H1 (cell line): Measurements from ENCODE around the gene FOSB. TPM values are rescaled to one million over a fixed set of nuclear protein-coding genes. Genes with fewer than 3 reads are reported as not detected.

Experiments used
- CTCF ChIA-PET: fragments of 300-600 bp; sonication (Branson Sonifier 250); formaldehyde crosslinking; loops from one replicate; lab custom pipeline; 2021; ENCODE audit not compliant: partially characterized antibody; lab: Charles Lee
- POLR2A ChIA-PET: fragments of 300-600 bp; sonication (Branson Sonifier 250); formaldehyde crosslinking; loops from one replicate; lab custom pipeline; 2021; ENCODE audit warnings: inconsistent platforms; ENCODE audit not compliant: partially characterized antibody; lab: Charles Lee
- DNase-seq, 2 experiments: peaks; one replicate each; pipeline versions ENCODE4 v3.0.0 to v3.0.0-alpha.2; 2010 to 2022; ENCODE audit warnings: low spot score in 2 of 2, low read depth in 1 of 2, mixed read lengths in 1 of 2
- FAIRE-seq: peaks from 2 replicates; lab custom pipeline; 2011; peaks lifted over from hg19 to GRCh38; lab: Jason Lieb, UNC
- H2AFZ ChIP-seq: 2 replicates; pipeline ENCODE4 v1.8.1; 2012; ENCODE audit warnings: low read length, inconsistent platforms
- H2AK5ac ChIP-seq: 2 replicates; pipeline ENCODE4 v1.6.1; 2013; ENCODE audit warnings: low read depth, low read length
- H2BK120ac ChIP-seq: replicated peaks from 2 replicates; pipeline ENCODE3; 2013; ENCODE audit warnings: low read depth, low read length, inconsistent platforms
- H2BK12ac ChIP-seq: 2 replicates; pipeline ENCODE4 v1.6.1; 2013; ENCODE audit warnings: low read depth, low read length
- H2BK15ac ChIP-seq: 2 replicates; pipeline ENCODE4 v1.6.1; 2013; ENCODE audit warnings: low read length
- H2BK20ac ChIP-seq: 2 replicates; pipeline ENCODE4 v1.6.1; 2013; ENCODE audit warnings: low read length
- H2BK5ac ChIP-seq: 2 replicates; pipeline ENCODE4 v1.6.1; 2013; ENCODE audit warnings: low read depth, low read length
- H3K14ac ChIP-seq: 2 replicates; pipeline ENCODE4 v1.6.1; 2013; ENCODE audit warnings: inconsistent platforms; ENCODE audit not compliant: insufficient read length
- H3K18ac ChIP-seq: 2 replicates; pipeline ENCODE4 v1.6.1; 2013; ENCODE audit warnings: low read length; ENCODE audit errors: extremely low read depth
- H3K23ac ChIP-seq: 2 replicates; pipeline ENCODE4 v1.6.1; 2013; ENCODE audit warnings: inconsistent platforms; ENCODE audit not compliant: insufficient read length
- H3K23me2 ChIP-seq: 2 replicates; pipeline ENCODE4 v1.6.1; 2013; ENCODE audit warnings: low read depth, low read length
- H3K27ac ChIP-seq: 2 replicates; pipeline ENCODE4 v1.6.1; 2011; ENCODE audit warnings: low read depth, low read length, inconsistent platforms
- H3K27me3 ChIP-seq, 4 experiments: replicated peaks in 1 of 4; 1 replicate in 1 of 4; 2 replicates in 3 of 4; pipeline versions ENCODE4 v1.6.1 to v1.8.1; 2011 to 2013; ENCODE audit warnings: low read length in 3 of 4, mild to moderate bottlenecking in 3 of 4, inconsistent platforms in 2 of 4, mixed read lengths in 2 of 4, moderate library complexity in 1 of 4; ENCODE audit not compliant: control insufficient read depth in 3 of 4, insufficient read depth in 3 of 4; ENCODE audit errors: extremely low read depth in 1 of 4
- H3K36me3 ChIP-seq, 4 experiments: 2 replicates each; pipeline versions ENCODE4 v1.6.1 to v1.8.1; 2011 to 2013; ENCODE audit warnings: mild to moderate bottlenecking in 4 of 4, low read length in 3 of 4, moderate library complexity in 2 of 4, control low read depth in 1 of 4, inconsistent platforms in 1 of 4; ENCODE audit not compliant: insufficient read depth in 4 of 4, control insufficient read depth in 2 of 4
- H3K4ac ChIP-seq: replicated peaks from 2 replicates; pipeline ENCODE3; 2013; ENCODE audit warnings: low read length, low read depth, mixed read lengths, inconsistent platforms; ENCODE audit not compliant: insufficient read length
- H3K4me1 ChIP-seq, 4 experiments: replicated peaks in 1 of 4; 1 replicate in 1 of 4; 2 replicates in 3 of 4; pipeline versions ENCODE4 v1.6.1 to v1.8.1; 2011 to 2013; ENCODE audit warnings: low read length in 3 of 4, inconsistent platforms in 2 of 4, mixed read lengths in 1 of 4; ENCODE audit not compliant: insufficient read depth in 4 of 4, control insufficient read depth in 3 of 4
- H3K4me2 ChIP-seq, 2 experiments: 2 replicates each; pipeline versions ENCODE4 v1.6.1 to v1.8.1; 2011 to 2013; ENCODE audit warnings: low read depth in 2 of 2, low read length in 2 of 2, control low read depth in 1 of 2, inconsistent platforms in 1 of 2, mild to moderate bottlenecking in 1 of 2; ENCODE audit not compliant: insufficient read depth in 1 of 2
- H3K4me3 ChIP-seq, 4 experiments: fragments of 200-600, 300-600 bp in 1 of 4; sonication (generic), shearing (Covaris generic), sonication (Bioruptor Twin) in 1 of 4; 2 replicates each; pipeline versions ENCODE4 v1.5.1 to v1.8.1; 2011 to 2016; ENCODE audit warnings: low read length in 4 of 4, low read depth in 3 of 4, control low read depth in 2 of 4, inconsistent platforms in 2 of 4, mild to moderate bottlenecking in 2 of 4, mixed read lengths in 1 of 4, moderate library complexity in 1 of 4; ENCODE audit not compliant: insufficient read depth in 2 of 4; ENCODE audit errors: extremely low read depth in 1 of 4
- H3K56ac ChIP-seq: replicated peaks from 2 replicates; pipeline ENCODE3; 2013; ENCODE audit warnings: low read depth, mild to moderate bottlenecking, mixed read lengths, low read length, inconsistent platforms; ENCODE audit not compliant: insufficient read length
- H3K79me1 ChIP-seq: 2 replicates; pipeline ENCODE4 v1.6.1; 2013; ENCODE audit warnings: low read depth, low read length, control low read depth
- H3K79me2 ChIP-seq, 2 experiments: 2 replicates each; pipeline versions ENCODE4 v1.6.1 to v1.8.1; 2012 to 2013; ENCODE audit warnings: low read length in 2 of 2, mild to moderate bottlenecking in 2 of 2, inconsistent platforms in 1 of 2; ENCODE audit not compliant: insufficient read depth in 2 of 2, control insufficient read depth in 1 of 2
- H3K9ac ChIP-seq, 4 experiments: replicated peaks in 1 of 4; 1 replicate in 1 of 4; 2 replicates in 3 of 4; pipeline versions ENCODE4 v1.6.1 to v1.8.1; 2011 to 2013; ENCODE audit warnings: low read depth in 3 of 4, low read length in 3 of 4, control low read depth in 2 of 4, mild to moderate bottlenecking in 2 of 4, moderate library complexity in 2 of 4, inconsistent platforms in 1 of 4; ENCODE audit errors: extremely low read depth in 1 of 4
- H3K9me3 ChIP-seq, 2 experiments: 2 replicates each; pipeline versions ENCODE4 v1.6.1 to v1.8.1; 2012 to 2013; ENCODE audit warnings: mild to moderate bottlenecking in 2 of 2, moderate library complexity in 2 of 2, control low read depth in 1 of 2, inconsistent platforms in 1 of 2, low read depth in 1 of 2, low read length in 1 of 2, mixed read lengths in 1 of 2; ENCODE audit not compliant: insufficient read depth in 2 of 2
- H4K20me1 ChIP-seq, 2 experiments: replicated peaks in 1 of 2; 2 replicates each; pipeline versions ENCODE3 to v1.8.1; 2011 to 2013; ENCODE audit warnings: inconsistent platforms in 2 of 2, low read length in 2 of 2, mild to moderate bottlenecking in 1 of 2; ENCODE audit not compliant: insufficient read depth in 2 of 2, control insufficient read depth in 1 of 2
- H4K5ac ChIP-seq: 2 replicates; pipeline ENCODE4 v1.6.1; 2013; ENCODE audit warnings: low read length, low read depth, mixed read lengths, inconsistent platforms; ENCODE audit not compliant: insufficient read length
- H4K8ac ChIP-seq: 2 replicates; pipeline ENCODE4 v1.8.0; 2013; ENCODE audit warnings: mild to moderate bottlenecking, moderate library complexity, low read length, inconsistent platforms; ENCODE audit not compliant: insufficient read depth; ENCODE audit errors: extremely low read depth
- H4K91ac ChIP-seq: replicated peaks from 2 replicates; pipeline ENCODE3; 2013; ENCODE audit warnings: low read length, mixed read lengths, inconsistent platforms; ENCODE audit not compliant: insufficient read length
- ATF3 ChIP-seq: IDR thresholded peaks from 2 replicates; pipeline ENCODE4 v1.6.1; 2011; ENCODE audit warnings: low read depth, mild to moderate bottlenecking, low read length; ENCODE audit not compliant: insufficient read depth
- BACH1 ChIP-seq: IDR thresholded peaks from 2 replicates; pipeline ENCODE4 v1.6.1; 2012; ENCODE audit warnings: low read length, improper control_type of control experiment
- CBX5 ChIP-seq: fragments of 300-800, 300-1000 bp; sonication (generic); IDR thresholded peaks from 2 replicates; pipeline ENCODE4 v1.7.1; 2016; ENCODE audit warnings: antibody characterized with exemption, low read length, low read depth
- CEBPB ChIP-seq: IDR thresholded peaks from 2 replicates; pipeline ENCODE4 v1.6.1; 2012; ENCODE audit warnings: low read depth, low read length
- E2F6 ChIP-seq: IDR thresholded peaks from 2 replicates; pipeline ENCODE4 v1.6.1; 2012; ENCODE audit warnings: inconsistent platforms
- EGR1 ChIP-seq: IDR thresholded peaks from 2 replicates; pipeline ENCODE4 v1.6.1; 2011; ENCODE audit warnings: low read depth, low read length, borderline replicate concordance
- EZH2 ChIP-seq: fragments of 200-600 bp; sonication (generic); IDR thresholded peaks from 2 replicates; pipeline ENCODE4 v1.7.1; 2012; ENCODE audit warnings: low read depth, mild to moderate bottlenecking, moderate library complexity, low read length, inconsistent platforms; ENCODE audit not compliant: severe bottlenecking
- POLR2AphosphoS5 ChIP-seq: IDR thresholded peaks from 2 replicates; pipeline ENCODE4 v1.6.1; 2011; ENCODE audit warnings: low read depth, low read length
- POU5F1 ChIP-seq: IDR thresholded peaks from 2 replicates; pipeline ENCODE4 v1.6.1; 2011; ENCODE audit warnings: low read depth, mild to moderate bottlenecking, low read length, moderate library complexity
- RAD21 ChIP-seq, 2 experiments: IDR thresholded peaks in 1 of 2; conservative IDR thresholded peaks in 1 of 2; 2 replicates each; pipeline ENCODE4 v1.6.1; 2011; ENCODE audit warnings: low read depth in 2 of 2, low read length in 2 of 2, improper control_type of control experiment in 1 of 2, inconsistent platforms in 1 of 2, mild to moderate bottlenecking in 1 of 2, moderate library complexity in 1 of 2
- SIX5 ChIP-seq: IDR thresholded peaks from 2 replicates; pipeline ENCODE4 v1.6.1; 2011; ENCODE audit warnings: mild to moderate bottlenecking, low read depth, low read length
- SP2 ChIP-seq: IDR thresholded peaks from 2 replicates; pipeline ENCODE4 v1.6.1; 2012; ENCODE audit warnings: mild to moderate bottlenecking, low read length, inconsistent platforms
- TCF12 ChIP-seq: IDR thresholded peaks from 2 replicates; pipeline ENCODE4 v1.6.1; 2011; ENCODE audit warnings: low read depth, mild to moderate bottlenecking, low read length
- ZNF274 ChIP-seq: IDR thresholded peaks from 2 replicates; pipeline ENCODE4 v1.7.0; 2012; ENCODE audit warnings: low read length, borderline replicate concordance; ENCODE audit errors: extremely low read depth
- polyA plus RNA-seq, 7 experiments: library from polyadenylated mRNA; depleted of rRNA in 3 of 7; stranded (reverse) in 5 of 7; unstranded in 2 of 7; fragments of >200 nt in 5 of 7; fragments of 200-250 nt in 2 of 7; gene quantifications; 1 replicate in 5 of 7; 2 replicates in 1 of 7; 4 replicates in 1 of 7; pipeline versions ENCODE4 v1.2.1 to v1.2.3, GENCODE V29; 2011 to 2013; ENCODE audit warnings: missing spikeins in 2 of 7, mixed read lengths in 2 of 7
- total RNA-seq: library from RNA; stranded (reverse); fragmentation: NEBNext Ultra II Directional; extraction: Animal tissue kit (Norgen Biotek cat#: 25700); gene quantifications from 2 replicates; pipeline ENCODE4 v1.2.1, GENCODE V29; 2021

Gene FOSB
- total and polyA plus RNA-seq, 2 of the 8 experiments (the other 6 are each of a cell fraction or from before 2014, with no cell fraction given), result 0.44 to 2.7 TPM

- H2BK15ac ChIP-seq, result peak overlapping the region; percentile 72; the same call in 1 of the 2 replicates
- H2BK120ac ChIP-seq, result no peak overlapping the region
- H3K4me3 ChIP-seq, result no peak overlapping the region
- no peak for DNase-seq
- H3K56ac ChIP-seq, result no peak overlapping the region
- H3K9me3 ChIP-seq, result no peaks in the 10 kb centered on the region
- peak overlapping the region; percentile 45; the same call in 1 of the 2 replicates for H2AK5ac ChIP-seq
- H3K4me1 ChIP-seq, result peaks cover 0 to 11% (median 5%) of the 10 kb centered on the region in 4 experiments; a peak in 5 of 7 replicates
- no peaks in the 10 kb centered on the region; a peak in 3 of 7 replicates for H3K27me3 ChIP-seq
- H4K20me1 ChIP-seq, result no peaks in the 10 kb centered on the region
- H4K8ac ChIP-seq, result no peak overlapping the region
- no peak overlapping the region for H3K4ac ChIP-seq
- no peak overlapping the region for H2BK20ac ChIP-seq
- no peak overlapping the region for H4K91ac ChIP-seq
- H3K27ac ChIP-seq, result no peak overlapping the region
- H3K36me3 ChIP-seq, result no peaks in the 10 kb centered on the region
- H3K23ac ChIP-seq, result no peak overlapping the region
- ChIA-PET POLR2A (interaction anchor here (1.6 to 3.0 kb wide), 2 partner anchors 11 to 42 kb away, joined by 5 to 41 read pairs; partner anchors contain the start of gene FOSB), CTCF (interaction anchor here (0.9 to 3.9 kb wide), 5 partner anchors 8 to 21 kb away, joined by 3 to 32 read pairs (median 5); partner anchors contain the start of gene FOSB)
- H3K18ac ChIP-seq, result no peak overlapping the region
- H3K4me2 ChIP-seq, result no peak overlapping the region
- peaks cover 2% of the 10 kb centered on the region; the same call in 1 of the 2 replicates for H3K23me2 ChIP-seq
- H4K5ac ChIP-seq, result no peak overlapping the region
- no peak overlapping the region for H2BK5ac ChIP-seq
- H3K79me1 ChIP-seq, result no peaks in the 10 kb centered on the region; the same call in 1 of the 2 replicates
- H2BK12ac ChIP-seq, result no peak overlapping the region
- no peak overlapping the region for H3K9ac ChIP-seq
- no peak overlapping the region for H3K14ac ChIP-seq
- H3K79me2 ChIP-seq, result no peaks in the 10 kb centered on the region
- no peak for FAIRE-seq
- H2AFZ ChIP-seq, result no peak overlapping the region
- no peak for TF ChIP-seq SIX5
- TF ChIP-seq POU5F1, result no peak
- no peak for TF ChIP-seq ZNF274
- no peak for TF ChIP-seq BACH1
- no peak for TF ChIP-seq POLR2AphosphoS5
- TF ChIP-seq TCF12, result no peak
- no peak for TF ChIP-seq EZH2
- no peak for TF ChIP-seq E2F6
- no peak for TF ChIP-seq RAD21 (IDR thresholded peaks at IDR 0.05 in 1 of 2, conservative IDR thresholded peaks at IDR 0.05 in 1 of 2; ENCODE audit: low read depth in 2 of 2, low read length in 2 of 2)
- TF ChIP-seq CEBPB, result no peak
- TF ChIP-seq ATF3, result no peak
- no peak for TF ChIP-seq CBX5
- TF ChIP-seq SP2, result no peak
- no peak for TF ChIP-seq EGR1
Observed at GRCh38 chr19:45457776-45458175, 10.0 kb upstream of the FOSB start.
